Keratinocyte (primary cell): ENCODE measurements around the gene RPRML.

ENCODE experiments used
- CTCF ChIP-seq, 3 experiments: IDR thresholded peaks in 1 of 3; conservative IDR thresholded peaks in 1 of 3; optimal IDR thresholded peaks in 1 of 3; 2 replicates in 2 of 3; 3 replicates in 1 of 3; pipeline versions ENCODE3 to v1.5.1; 2011; ENCODE audit warnings: low read length in 3 of 3, mild to moderate bottlenecking in 3 of 3, moderate library complexity in 2 of 3, control low read depth in 1 of 3, inconsistent platforms in 1 of 3; ENCODE audit not compliant: insufficient read depth in 2 of 3; ENCODE audit errors: extremely low read depth in 1 of 3
- EZH2 ChIP-seq: IDR thresholded peaks from one replicate; pipeline ENCODE4 v1.6.1; 2012; ENCODE audit warnings: inconsistent platforms, mild to moderate bottlenecking, low read length, moderate library complexity

DNA sequence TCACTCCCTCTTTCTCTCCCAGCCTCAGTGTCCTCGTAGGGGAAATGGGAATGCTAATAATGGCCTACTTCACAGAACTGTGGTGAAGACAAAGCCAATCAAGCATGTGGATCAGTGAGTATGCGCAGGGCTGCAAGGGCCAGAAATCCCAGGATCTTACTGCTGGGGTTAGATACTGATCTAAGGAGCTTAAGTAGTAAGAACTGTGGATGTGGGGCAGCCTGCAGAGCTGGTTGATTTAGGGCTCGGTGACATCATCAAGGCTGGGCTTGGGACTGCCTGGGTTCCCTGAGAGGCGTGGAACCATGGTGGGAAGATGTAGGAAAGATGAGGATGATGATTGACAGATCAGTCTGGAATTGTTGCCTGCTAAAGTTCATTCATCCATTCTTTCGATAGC, 30.5 kb downstream of the RPRML start:
- no peak for TF ChIP-seq CTCF (optimal IDR thresholded peaks at IDR 0.05 in 1 of 3, IDR thresholded peaks at IDR 0.05 in 1 of 3, conservative IDR thresholded peaks at IDR 0.05 in 1 of 3; ENCODE audit: extremely low read depth in 1 of 3, insufficient read depth in 2 of 3, low read length in 3 of 3)
- TF ChIP-seq EZH2, result no peak
